Inferior parietal cortex (tissue), 1 donor: Measurements from ENCODE around the gene CEP170B.
"Not testable (repeated sequence)": the region's sequence is repeated elsewhere in the genome, so short reads cannot be mapped to it uniquely, and the experiment has no call there.

Experiments used
- DNase-seq: peaks from one replicate; pipeline ENCODE4 v3.0.0-alpha.2; 2016; ENCODE audit errors: extremely low spot score

The CEP170B gene

GRCh38 chr14:104905579-104905933 is 40.5 kb downstream of the CEP170B start:
- not testable (repeated sequence) for DNase-seq

DNA sequence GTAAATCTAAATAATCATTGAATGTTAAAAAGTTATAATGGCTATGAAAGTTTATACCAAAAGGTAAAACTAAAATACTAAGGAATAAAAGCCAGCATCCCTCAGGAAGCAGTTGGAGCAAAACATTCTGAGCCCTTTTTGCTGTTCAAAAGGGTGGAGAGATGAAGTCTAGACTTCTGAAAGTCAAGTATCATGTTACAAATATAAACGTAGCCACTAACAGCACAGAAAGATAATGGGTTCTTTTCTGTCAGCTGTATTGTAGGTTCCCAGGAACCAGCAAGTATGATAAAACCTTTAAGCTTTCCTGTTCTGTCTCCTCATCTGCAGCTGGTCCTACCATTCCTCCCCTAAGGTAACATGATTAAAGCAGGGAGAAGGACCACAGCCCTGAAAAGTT is 43.2 kb downstream of the CEP170B start:
- no peak for DNase-seq

GRCh38 chr14:104912053-104912452 is 47.0 kb downstream of the CEP170B start:
- no peak for DNase-seq

DNA sequence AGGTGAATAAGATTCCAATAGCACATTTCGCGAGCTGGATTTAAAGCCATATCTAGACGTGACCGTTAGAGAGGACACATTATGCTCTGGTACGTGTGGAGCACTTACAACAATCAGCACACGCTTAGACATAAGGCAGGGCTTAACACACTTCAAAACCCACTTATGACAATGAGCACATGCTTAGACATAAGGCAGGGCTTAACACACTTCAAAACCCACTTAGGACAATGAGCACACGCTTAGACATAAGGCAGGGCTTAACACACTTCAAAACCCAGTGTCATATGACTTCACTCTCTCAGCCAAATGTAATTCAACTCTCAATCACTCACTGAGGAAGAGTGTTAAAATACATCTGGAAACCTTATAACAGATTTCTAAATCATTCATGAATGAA is 48.4 kb downstream of the CEP170B start:
- no peak for DNase-seq

- DNase-seq: no peak
Measured at GRCh38 chr14:104917116-104917515, 52.0 kb downstream of the CEP170B start.

- no peak for DNase-seq
Measured at GRCh38 chr14:104917993-104918392, 52.9 kb downstream of the CEP170B start.

DNA sequence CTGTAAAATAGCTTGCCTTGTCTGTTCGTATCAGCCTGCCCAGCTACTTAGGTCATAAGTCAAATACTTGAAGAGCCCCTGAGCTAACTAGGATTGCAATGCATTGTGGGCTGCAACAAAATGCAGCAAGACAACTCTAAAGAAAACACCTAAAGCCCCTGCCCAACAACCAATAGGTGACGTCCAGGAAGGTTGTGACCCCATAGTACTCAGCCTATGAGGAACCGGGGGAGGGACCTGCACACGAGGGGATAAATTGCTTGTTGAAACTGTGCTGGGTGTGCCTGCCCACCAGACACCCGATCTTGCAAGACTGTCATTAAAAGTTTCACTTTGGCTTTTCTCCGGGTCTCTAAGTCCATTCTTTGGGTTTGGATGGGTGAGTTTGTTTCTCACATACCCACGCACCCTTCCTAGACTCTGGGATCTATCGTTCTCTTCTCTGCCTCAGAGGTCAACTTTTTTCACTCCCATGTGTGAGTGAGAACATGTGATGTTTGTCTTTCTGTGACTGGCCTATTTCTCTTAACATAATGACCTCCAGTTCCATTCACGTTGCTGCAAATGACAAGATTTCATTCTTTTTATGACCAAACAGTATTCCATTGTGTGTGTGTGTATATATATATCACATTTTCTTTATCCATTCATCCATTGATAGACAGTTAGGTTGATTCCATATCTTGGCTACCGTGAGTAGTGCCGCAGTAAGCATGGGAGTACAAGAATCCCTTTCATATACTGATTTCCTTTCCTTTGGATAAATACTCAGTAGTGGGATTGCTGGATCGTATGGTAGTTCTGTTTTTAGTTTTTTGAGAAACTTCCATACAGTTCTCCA is 54.3 kb downstream of the CEP170B start:
- not testable (repeated sequence) for DNase-seq

GRCh38 chr14:104919993-104920315 is 54.9 kb downstream of the CEP170B start:
- DNase-seq: no peak

DNA sequence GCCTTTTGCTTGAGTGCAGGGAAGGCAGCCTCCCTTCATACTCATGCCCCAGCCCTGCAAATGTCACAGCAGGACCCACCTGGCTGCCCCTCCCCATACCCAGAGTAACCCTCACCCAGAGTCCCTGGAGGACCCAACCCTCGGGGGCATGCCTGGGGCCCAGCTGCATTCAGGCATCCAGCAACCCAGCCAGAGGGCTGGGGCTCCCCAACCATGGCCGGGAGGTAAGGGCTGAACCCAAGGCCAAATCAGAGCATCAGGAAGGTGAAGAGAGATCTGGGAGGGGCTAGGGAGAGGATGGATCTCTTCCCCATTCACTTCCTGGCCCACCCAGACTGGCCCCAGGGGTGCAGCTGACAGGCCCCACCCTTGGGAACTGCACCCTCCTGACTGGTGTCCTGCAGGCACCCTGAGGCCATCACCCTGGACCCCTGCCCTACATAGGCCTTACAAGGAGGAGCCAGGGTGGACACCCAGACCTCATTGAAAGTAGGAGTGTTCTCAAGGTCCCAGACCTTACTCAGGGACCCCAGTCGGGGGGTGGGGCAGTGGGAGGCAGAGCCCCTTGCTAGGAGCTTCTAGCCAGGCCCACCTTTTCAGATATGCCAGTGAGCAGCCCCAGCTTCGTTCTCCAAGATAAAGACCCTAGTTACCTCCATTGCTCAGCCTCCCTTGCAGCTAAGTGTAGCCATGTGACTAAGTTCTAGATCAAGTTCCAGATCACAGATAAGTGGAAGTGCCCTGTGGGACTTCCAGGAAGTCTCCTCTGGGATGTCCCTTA is 58.8 kb downstream of the CEP170B start:
- DNase-seq: no peak

GRCh38 chr14:104924421-104925213 is 59.5 kb downstream of the CEP170B start, which contains the start of gene PLD4:
PLD4 (plus strand) TSS chr14:104924879; CDS start chr14:104927141, 2,262 bp downstream.
- DNase-seq: no peak

DNA sequence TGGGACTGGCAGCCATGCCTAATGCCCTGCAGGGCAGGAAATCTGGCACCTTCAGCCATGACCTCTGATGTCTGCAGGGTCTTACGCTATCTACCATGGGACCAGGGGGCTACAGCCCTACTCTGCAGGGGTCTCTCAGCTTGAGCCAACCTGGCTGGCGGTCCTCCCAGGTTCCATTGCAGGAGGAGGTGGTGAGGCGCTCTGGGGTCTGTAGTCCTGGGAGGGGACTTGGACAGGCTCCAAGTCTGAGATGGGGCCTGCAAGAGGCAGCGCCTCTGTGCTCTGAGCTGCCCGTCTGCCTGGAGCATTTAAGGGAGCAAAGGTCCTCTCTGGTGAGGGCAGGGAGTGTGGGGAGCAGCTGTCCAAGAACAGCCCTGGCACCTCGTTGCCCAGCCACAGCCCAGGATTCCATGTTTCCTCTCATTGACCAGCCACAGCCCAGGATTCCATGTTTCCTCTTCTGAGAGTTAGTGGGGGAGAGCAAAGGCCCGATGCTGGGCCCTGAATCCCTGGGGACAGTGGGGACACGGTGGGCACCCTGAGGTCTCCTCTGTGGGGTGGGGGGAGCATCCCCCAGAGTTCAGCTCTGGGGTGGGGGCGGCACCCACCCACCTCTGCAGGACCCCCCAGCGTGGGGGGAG is 60.3 kb downstream of the CEP170B start:
- no peak for DNase-seq

DNA sequence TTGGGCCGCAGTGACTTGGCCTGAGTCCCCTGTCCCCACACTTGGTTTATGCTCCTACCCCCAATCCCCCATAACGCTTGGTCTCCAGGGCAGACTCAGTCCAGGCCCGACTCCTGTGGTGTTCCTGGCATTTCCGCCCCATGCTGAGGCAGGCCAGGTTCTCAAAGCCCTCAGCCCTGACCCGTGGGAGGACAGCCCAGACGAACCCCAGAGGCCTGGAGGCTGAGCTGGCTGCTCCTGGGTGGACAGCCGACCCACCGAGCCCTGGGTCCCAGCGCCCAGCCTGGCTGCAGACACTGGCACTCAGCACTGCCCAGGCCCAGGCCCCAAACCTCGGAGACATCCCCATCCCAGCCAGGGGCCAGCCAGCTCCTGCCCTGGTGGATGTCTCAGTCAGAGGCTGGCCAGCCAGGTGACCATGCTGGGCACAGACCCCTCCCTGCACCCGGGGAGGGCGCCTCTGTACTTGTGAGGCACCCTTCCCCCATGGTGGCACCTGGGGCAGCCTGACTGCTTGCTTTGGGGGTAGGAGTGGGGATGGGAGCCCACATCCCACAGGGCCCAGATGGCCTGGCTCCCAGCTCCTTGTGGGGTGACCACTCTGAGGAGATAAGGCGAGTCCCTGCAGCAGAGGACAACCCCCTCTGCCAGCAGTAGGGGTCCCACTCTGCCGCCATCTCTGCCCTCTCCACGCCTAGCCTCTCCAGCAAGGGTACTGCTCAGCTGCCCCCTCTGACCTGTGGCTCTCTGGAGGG is 61.0 kb downstream of the CEP170B start:
- DNase-seq: no peak

DNA sequence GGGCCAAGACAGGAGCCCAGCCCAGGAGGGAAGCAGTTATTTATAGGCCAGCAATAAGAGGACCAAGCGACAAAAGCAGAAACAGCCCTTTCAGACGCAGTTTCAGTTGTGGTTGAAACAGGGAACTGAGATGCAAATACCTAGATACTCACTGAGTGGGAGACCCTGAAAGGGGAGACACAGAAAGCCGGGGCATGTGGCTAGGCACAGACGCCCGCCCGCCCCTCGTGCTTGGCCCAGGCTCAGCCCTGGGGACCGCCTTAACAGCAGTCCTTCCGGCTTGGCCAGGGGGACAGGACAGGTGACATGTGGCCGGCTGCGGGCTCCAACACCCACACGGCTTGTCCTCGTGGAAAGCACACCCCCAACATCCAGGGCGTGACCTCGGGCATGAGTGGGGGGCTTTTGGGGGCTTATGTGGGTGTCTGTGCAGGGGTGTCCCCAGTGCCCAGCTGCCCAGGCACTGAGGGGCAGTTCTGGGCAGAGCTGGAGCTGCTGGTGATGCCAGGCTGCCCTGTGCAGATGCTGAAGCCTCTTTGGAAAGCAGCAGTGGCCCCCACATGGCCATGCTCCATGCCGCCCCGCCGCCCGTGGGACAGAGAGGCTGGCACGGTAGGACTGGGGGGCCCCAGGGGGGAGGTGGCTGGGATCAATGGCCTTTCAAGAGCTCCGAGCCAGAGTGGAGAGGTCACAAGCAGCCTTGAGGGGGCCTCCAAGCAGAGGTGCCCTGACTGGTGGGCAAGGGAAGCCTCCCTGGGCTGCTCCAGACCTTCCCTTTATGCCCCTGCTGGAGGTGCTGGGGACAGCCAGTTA is 61.8 kb downstream of the CEP170B start:
- no peak for DNase-seq

DNA sequence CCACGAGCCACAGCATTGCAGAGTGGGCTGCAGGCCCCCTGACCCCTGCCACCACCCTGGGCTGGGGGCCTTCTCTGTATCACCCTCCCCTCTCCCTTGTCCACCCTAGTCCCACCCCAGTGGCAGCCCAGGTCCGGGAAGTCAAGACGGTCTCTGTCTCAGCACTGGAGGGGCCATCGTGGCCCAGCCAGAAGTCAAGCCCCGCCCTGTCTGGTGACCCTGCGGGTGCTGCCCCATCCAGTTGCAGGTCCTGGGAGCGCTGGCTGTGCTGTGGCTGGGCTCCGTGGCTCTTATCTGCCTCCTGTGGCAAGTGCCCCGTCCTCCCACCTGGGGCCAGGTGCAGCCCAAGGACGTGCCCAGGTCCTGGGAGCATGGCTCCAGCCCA is 62.4 kb downstream of the CEP170B start:
- no peak for DNase-seq

DNA sequence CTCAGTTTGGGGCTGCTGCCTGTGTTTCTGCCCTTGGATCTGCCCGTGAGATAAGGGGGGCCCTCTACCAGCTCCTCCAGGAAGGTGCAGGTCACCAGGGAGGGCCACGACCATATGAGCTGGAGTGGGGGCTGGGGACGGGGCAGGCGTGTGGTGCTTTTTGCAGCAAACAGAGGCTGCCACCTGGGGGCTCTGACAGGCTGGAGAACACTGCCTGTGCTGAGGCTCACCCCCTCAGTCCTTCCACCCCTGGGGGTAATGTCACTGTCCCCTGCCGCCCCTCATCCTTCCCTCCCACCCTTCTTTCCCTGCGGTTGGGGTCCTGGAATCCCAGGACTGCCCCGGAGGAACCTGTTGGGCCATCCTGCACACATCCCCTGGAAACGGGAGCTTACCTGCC is 62.8 kb downstream of the CEP170B start:
- no peak for DNase-seq

DNA sequence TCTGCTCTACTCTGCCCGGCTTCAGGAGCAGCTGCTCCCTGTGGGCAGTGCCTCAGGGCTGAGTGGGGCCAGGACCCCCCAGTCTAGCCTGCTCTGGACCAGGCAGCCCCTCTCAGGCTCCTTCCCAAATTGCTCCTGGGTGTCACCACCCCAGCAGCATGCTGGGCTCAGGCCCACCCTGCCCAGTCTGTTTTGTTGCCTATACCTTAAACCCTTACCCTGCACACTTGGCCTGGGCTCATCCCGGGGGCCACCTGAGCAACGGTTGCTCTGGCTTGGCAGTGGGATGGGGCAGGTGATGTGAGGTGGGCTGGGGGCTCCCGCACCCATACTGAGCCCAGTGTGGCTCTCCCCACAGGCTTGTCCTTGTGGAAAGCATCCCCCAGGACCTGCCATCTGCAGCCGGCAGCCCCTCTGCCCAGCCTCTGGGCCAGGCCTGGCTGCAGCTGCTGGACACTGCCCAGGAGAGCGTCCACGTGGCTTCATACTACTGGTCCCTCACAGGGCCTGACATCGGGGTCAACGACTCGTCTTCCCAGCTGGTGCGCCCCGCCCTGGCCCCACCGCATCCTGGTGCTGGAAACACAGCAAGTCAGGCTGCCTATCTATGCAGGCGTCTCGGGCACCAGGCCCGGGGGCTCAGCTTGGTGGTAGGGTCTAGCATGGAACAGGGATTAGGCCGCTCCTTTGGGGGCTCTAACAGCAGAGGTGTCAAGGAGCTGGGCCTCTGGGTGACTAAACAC is 63.5 kb downstream of the CEP170B start:
- DNase-seq: no peak

DNA sequence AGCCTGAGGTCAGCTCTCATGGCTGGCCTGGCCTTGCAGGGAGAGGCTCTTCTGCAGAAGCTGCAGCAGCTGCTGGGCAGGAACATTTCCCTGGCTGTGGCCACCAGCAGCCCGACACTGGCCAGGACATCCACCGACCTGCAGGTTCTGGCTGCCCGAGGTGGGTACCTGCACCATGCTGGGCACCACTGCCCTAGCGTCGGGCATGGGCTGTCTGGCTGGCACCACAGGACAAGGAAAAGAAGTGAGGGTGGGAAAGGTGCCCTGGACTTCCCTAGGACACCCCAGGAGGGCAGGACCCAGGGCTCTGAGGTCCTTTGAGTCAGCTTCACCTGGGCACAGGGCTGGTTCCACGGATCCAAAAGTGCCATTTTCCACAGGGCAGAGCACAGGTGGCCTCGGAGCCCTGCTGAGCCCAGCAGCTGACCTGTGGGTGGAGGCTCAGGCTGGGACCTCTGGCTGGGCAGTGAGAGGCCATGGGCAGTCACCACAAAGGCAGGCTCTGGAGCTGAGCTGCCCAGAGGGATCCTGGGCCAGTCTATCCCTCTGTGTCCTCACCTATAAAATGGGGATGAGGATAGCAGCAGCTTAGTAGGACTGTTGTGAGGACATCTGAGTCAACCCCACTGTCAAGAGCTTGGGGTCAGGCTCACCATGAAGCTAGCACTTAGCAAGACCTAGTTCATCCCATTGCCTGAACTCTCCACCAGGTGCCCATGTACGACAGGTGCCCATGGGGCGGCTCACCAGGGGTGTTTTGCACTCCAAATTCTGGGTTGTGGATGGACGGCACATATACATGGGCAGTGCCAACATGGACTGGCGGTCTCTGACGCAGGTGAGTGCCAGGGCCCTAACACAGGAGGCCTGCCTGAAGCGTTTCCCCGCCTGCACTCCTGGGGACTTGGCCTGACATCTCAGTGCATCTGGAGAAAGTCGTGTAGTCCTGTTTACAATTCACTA is 64.5 kb downstream of the CEP170B start:
- DNase-seq: no peak

DNA sequence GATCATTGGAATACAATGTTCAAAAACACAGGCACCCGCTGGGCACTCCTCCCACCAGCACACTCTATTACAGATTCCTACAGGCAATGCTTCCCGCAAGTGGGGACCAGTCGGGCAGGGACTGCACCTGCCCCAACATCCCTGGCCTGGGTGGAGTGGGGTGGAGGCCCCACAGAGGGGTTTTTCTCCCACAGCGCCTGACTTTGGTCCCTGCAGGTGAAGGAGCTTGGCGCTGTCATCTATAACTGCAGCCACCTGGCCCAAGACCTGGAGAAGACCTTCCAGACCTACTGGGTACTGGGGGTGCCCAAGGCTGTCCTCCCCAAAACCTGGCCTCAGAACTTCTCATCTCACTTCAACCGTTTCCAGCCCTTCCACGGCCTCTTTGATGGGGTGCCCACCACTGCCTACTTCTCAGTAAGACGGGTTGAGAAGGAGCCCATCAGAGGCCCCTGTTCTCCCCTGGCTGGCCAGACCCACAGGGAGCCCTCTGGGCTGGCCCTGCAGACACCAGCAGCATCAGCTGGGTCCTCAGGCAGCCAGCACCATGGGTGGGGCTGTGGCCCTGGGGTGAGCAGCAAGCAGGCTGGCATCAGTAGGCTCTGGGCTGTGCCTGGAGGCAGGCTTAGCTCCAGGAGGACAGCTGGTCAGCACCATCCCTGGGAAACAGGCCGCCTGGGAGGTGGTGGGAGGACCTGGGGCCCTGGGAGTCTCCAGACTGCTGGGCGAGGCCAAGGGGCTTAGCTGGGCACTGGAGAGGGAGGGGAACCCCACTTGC is 65.6 kb downstream of the CEP170B start:
- no peak for DNase-seq
